Neutrophil (primary cell): ENCODE results near the gene SESN1.

Experiments
- H3K27ac ChIP-seq: fragments of 200-600 bp; sonication (generic); 2 replicates; pipeline ENCODE4 v1.5.1; 2016; ENCODE audit warnings: mild to moderate bottlenecking, moderate library complexity
- H3K27me3 ChIP-seq: fragments of 200-600 bp; sonication (generic); 2 replicates; pipeline ENCODE4 v1.6.0; 2016; ENCODE audit warnings: mild to moderate bottlenecking
- H3K36me3 ChIP-seq: fragments of 200-600 bp; sonication (generic); 2 replicates; pipeline ENCODE4 v1.5.1; 2017
- H3K4me1 ChIP-seq, 2 experiments: fragments of 200-600 bp in 1 of 2; sonication (generic) in 1 of 2; 1 replicate in 1 of 2; 2 replicates in 1 of 2; pipeline versions ENCODE4 v1.5.1 to v1.6.1; 2013 to 2016; ENCODE audit warnings: low read depth in 1 of 2, low read length in 1 of 2, mild to moderate bottlenecking in 1 of 2, moderate library complexity in 1 of 2; ENCODE audit not compliant: control insufficient read depth in 1 of 2, insufficient read depth in 1 of 2
- H3K4me3 ChIP-seq, 2 experiments: fragments of 200-600 bp in 1 of 2; sonication (generic) in 1 of 2; 1 replicate in 1 of 2; 2 replicates in 1 of 2; pipeline ENCODE4 v1.5.1; 2013 to 2016; ENCODE audit warnings: low read depth in 1 of 2, low read length in 1 of 2, mild to moderate bottlenecking in 1 of 2, moderate library complexity in 1 of 2
- H3K9me3 ChIP-seq: fragments of 200-600 bp; sonication (generic); 2 replicates; pipeline ENCODE4 v1.5.1; 2016
- CTCF ChIP-seq: fragments of 200-600 bp; sonication (generic); IDR thresholded peaks from 2 replicates; pipeline ENCODE4 v1.5.1; 2016; ENCODE audit warnings: antibody characterized with exemption

SESN1 gene

GRCh38 chr6:109052018-109052651 is 42.5 kb downstream of the SESN1 start:
- Histone ChIP-seq H3K4me1 (no peaks in the 10 kb centered on the region), H3K27ac (no peak overlapping the region)
- TF ChIP-seq CTCF = no peak

GRCh38 chr6:109051301-109052017 is 43.2 kb downstream of the SESN1 start:
- H3K27me3 ChIP-seq = no peaks in the 10 kb centered on the region
- TF ChIP-seq CTCF = no peak
- no peaks in the 10 kb centered on the region for H3K36me3 ChIP-seq
- no peak overlapping the region for H3K27ac ChIP-seq
- no peaks in the 10 kb centered on the region for H3K4me1 ChIP-seq
- H3K4me3 ChIP-seq = no peak overlapping the region
- no peaks in the 10 kb centered on the region for H3K9me3 ChIP-seq

More at GRCh38 chr6:109052018-109052651, 42.5 kb downstream of the SESN1 start:
- no peak overlapping the region for H3K4me3 ChIP-seq
- H3K36me3 ChIP-seq = no peaks in the 10 kb centered on the region
- no peaks in the 10 kb centered on the region for H3K27me3 ChIP-seq
- no peaks in the 10 kb centered on the region for H3K9me3 ChIP-seq

GRCh38 chr6:109050447-109051102 is 44.1 kb downstream of the SESN1 start:
- H3K36me3 ChIP-seq = no peaks in the 10 kb centered on the region
- no peak for TF ChIP-seq CTCF
- H3K27me3 ChIP-seq = no peaks in the 10 kb centered on the region
- H3K9me3 ChIP-seq = no peaks in the 10 kb centered on the region
- no peak overlapping the region for H3K4me3 ChIP-seq
- no peaks in the 10 kb centered on the region for H3K4me1 ChIP-seq
- H3K27ac ChIP-seq = no peak overlapping the region

GRCh38 chr6:109050012-109050411 is 44.6 kb downstream of the SESN1 start:
- H3K27ac ChIP-seq = no peak overlapping the region
- no peak overlapping the region for H3K4me3 ChIP-seq
- no peaks in the 10 kb centered on the region for H3K36me3 ChIP-seq
- TF ChIP-seq CTCF = no peak
- no peaks in the 10 kb centered on the region for H3K4me1 ChIP-seq
- no peaks in the 10 kb centered on the region for H3K27me3 ChIP-seq
- H3K9me3 ChIP-seq = no peaks in the 10 kb centered on the region

DNA sequence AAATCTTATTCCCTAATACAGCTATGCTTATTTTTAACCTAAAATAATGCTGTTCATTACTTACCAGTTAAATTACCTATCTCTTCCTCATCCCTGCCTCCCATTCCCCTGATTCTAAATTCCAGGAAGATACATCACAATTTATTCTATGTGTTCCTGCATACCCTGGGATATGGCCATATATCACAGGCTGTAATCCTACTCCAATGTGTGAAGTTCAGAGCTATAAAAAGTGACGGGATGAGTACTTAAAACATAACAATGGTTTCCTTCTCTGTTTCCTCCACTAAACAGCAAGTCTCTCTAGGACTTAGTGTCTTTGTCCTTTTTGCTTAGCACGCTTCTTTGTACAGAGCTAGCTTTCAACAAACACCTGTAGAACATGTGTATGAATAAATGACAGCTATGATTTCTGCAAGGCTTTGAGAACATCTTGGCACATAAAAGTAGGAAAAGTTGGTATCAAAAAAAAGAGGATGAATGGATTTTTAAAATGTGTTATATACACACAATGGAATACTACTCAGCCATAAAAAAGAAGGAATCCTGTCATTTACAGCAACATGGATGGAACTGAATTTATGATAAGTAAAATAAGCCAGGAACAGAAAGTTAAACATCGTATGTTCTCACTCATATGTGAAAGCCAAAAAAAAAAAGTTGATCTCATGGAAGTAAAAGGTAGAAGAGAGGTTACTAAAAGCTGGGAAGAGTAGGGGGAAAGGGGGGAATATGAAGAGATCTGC is 45.8 kb downstream of the SESN1 start:
- no peaks in the 10 kb centered on the region for H3K36me3 ChIP-seq
- H3K9me3 ChIP-seq = no peaks in the 10 kb centered on the region
- H3K4me1 ChIP-seq = no peaks in the 10 kb centered on the region
- no peak overlapping the region for H3K4me3 ChIP-seq
- no peak overlapping the region for H3K27ac ChIP-seq
- no peaks in the 10 kb centered on the region for H3K27me3 ChIP-seq
- TF ChIP-seq CTCF = no peak
